Limb (tissue), 2 donors: ENCODE data around the gene NBAS.
"Not testable (repeated sequence)": the region's sequence is repeated elsewhere in the genome, so short reads cannot be mapped to it uniquely, and the experiment has no call there.

Source experiments
- DNase-seq, 2 donors: peaks; one replicate each; pipeline ENCODE4 v3.0.0-alpha.2; 2016; ENCODE audit errors: extremely low spot score in 2 of 2

NBAS gene

GRCh38 chr2:15532996-15533395 lies 28.1 kb downstream of the NBAS start:
- DNase-seq = no peak

GRCh38 chr2:15531095-15531854 lies 29.9 kb downstream of the NBAS start:
- DNase-seq = no peak

- no peak for DNase-seq
Observed at GRCh38 chr2:15527074-15527739, 33.9 kb downstream of the NBAS start.

GRCh38 chr2:15521641-15522181 lies 39.4 kb downstream of the NBAS start:
- no peak for DNase-seq

- DNase-seq = no peak
Observed at GRCh38 chr2:15520346-15520745, 40.8 kb downstream of the NBAS start.

- not testable (repeated sequence) for DNase-seq
Observed at GRCh38 chr2:15518759-15519158, 42.4 kb downstream of the NBAS start.

GRCh38 chr2:15517793-15518192 lies 43.3 kb downstream of the NBAS start:
- DNase-seq = no peak

GRCh38 chr2:15511686-15512085 lies 49.4 kb downstream of the NBAS start:
- DNase-seq = no peak

- DNase-seq = no peak
Observed at GRCh38 chr2:15510552-15510951, 50.6 kb downstream of the NBAS start.

- no peak for DNase-seq
Observed at GRCh38 chr2:15510131-15510530, 51.0 kb downstream of the NBAS start.

GRCh38 chr2:15507697-15508096 lies 53.4 kb downstream of the NBAS start:
- DNase-seq = no peak

GRCh38 chr2:15507061-15507460 lies 54.1 kb downstream of the NBAS start:
- DNase-seq = no peak

GRCh38 chr2:15506229-15506819 lies 54.8 kb downstream of the NBAS start:
- DNase-seq = no peak

GRCh38 chr2:15504882-15505663 lies 56.1 kb downstream of the NBAS start:
- no peak for DNase-seq

- not testable (repeated sequence) for DNase-seq
Observed at GRCh38 chr2:15499251-15499650, 61.9 kb downstream of the NBAS start.

- DNase-seq = no peak
Observed at GRCh38 chr2:15498554-15498953, 62.6 kb downstream of the NBAS start.

GRCh38 chr2:15494877-15495276 lies 66.3 kb downstream of the NBAS start:
- DNase-seq = no peak

- no peak for DNase-seq
Observed at GRCh38 chr2:15492773-15493325, 68.3 kb downstream of the NBAS start.

- DNase-seq = no peak
Observed at GRCh38 chr2:15486770-15487169, 74.4 kb downstream of the NBAS start.

GRCh38 chr2:15485949-15486348 lies 75.2 kb downstream of the NBAS start:
- no peak for DNase-seq

GRCh38 chr2:15481000-15481399 lies 80.1 kb downstream of the NBAS start:
- no peak for DNase-seq
